ENCODE data around the gene NKD1. TPM values are rescaled to one million over a fixed set of nuclear protein-coding genes. Genes with fewer than 3 reads are reported as not detected.

The NKD1 gene
- total RNA-seq, 1 donor from 2014 or later: 63.0 TPM

DNA sequence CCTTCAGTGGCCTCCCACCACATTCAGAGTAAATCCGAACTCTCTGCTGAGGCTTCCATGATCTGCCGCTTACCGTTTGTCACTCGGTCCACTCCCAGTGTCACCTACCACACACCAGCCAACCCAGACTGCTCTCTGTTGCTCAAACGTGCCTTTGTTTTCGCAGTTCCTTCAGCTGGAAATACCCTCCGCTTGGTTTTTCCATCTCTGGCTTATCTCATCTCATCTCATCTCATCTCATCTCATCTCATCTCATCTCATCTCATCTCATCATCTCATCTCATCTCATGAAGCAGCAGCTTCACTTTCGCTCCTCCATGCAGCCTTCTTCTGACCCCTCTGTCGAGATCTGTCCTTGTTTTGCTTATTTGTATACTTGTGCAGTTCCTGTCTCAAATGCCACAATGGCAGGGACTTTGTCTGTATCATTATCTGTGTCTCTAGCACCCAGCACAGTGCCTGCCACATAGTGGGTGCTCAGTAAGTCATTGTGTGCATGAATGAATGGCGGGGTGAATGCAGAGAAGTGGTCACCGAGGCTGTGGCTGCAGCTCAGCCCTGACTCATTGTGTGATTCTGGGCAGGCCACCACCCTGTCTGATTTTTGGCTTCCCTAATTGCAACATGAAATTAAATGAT, 136.7 kb downstream of the NKD1 start:
- Mint-ChIP-seq H3K9me3 (no peaks in the 10 kb centered on the region), H3K4me3 (no peak overlapping the region), H3K36me3 (no peaks in the 10 kb centered on the region), H3K4me1 (no peaks in the 10 kb centered on the region), H3K27ac (no peak overlapping the region), H3K27me3 (ENCODE audit: low read depth) (peaks cover 12% of the 10 kb centered on the region)
- no peak for DNase-seq (ENCODE audit: low spot score in 2 of 2, unreplicated experiment in 2 of 2)
- TF ChIP-seq CTCF (IDR thresholded peaks at IDR 0.05; ENCODE audit: unreplicated experiment): no peak

GRCh38 chr16:50685462-50686063, 137.4 kb downstream of the NKD1 start:
- TF ChIP-seq CTCF (IDR thresholded peaks at IDR 0.05; ENCODE audit: unreplicated experiment): no peak
- H3K4me3 Mint-ChIP-seq: no peak overlapping the region
- DNase-seq (ENCODE audit: low spot score in 2 of 2, unreplicated experiment in 2 of 2): no peak
- no peaks in the 10 kb centered on the region for H3K9me3 Mint-ChIP-seq
- H3K4me1 Mint-ChIP-seq: no peaks in the 10 kb centered on the region
- H3K27ac Mint-ChIP-seq: no peak overlapping the region
- H3K36me3 Mint-ChIP-seq: no peaks in the 10 kb centered on the region
- peaks cover 16% of the 10 kb centered on the region for H3K27me3 Mint-ChIP-seq (ENCODE audit: low read depth)

DNA sequence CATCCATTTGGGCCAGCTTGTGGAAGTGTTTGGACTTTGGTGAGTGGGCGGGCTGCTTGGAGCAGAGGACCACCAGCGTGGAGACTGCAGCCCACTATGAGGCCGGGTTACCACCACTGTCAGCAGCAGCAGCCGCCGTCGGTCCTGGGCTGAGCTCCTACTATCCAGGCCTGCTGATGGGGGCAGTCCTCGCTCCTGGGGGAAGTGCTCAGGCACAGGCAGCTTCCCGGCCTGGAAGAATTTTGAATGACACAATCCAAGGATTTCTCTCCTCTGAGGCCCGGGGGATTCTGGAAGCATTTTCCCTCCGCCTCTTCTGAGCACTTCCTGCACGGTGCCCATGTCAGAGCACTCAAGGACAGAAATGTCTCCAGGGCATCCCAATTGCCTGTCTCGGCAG, 139.9 kb downstream of the NKD1 start:
- no peak for TF ChIP-seq CTCF (IDR thresholded peaks at IDR 0.05; ENCODE audit: unreplicated experiment)
- peaks cover 38% of the 10 kb centered on the region for H3K27me3 Mint-ChIP-seq (ENCODE audit: low read depth)
- peaks cover 3% of the 10 kb centered on the region for H3K4me1 Mint-ChIP-seq
- H3K4me3 Mint-ChIP-seq: no peak overlapping the region
- no peak overlapping the region for H3K27ac Mint-ChIP-seq
- H3K9me3 Mint-ChIP-seq: no peaks in the 10 kb centered on the region
- DNase-seq (ENCODE audit: low spot score in 2 of 2, unreplicated experiment in 2 of 2): no peak
- no peaks in the 10 kb centered on the region for H3K36me3 Mint-ChIP-seq

GRCh38 chr16:50688867-50689266, 140.7 kb downstream of the NKD1 start:
- Mint-ChIP-seq H3K36me3 (no peaks in the 10 kb centered on the region), H3K27ac (no peak overlapping the region), H3K27me3 (ENCODE audit: low read depth) (peaks cover 43% of the 10 kb centered on the region), H3K4me1 (peaks cover 3% of the 10 kb centered on the region), H3K4me3 (no peak overlapping the region), H3K9me3 (no peaks in the 10 kb centered on the region)
- DNase-seq (ENCODE audit: low spot score in 2 of 2, unreplicated experiment in 2 of 2): no peak
- TF ChIP-seq CTCF (IDR thresholded peaks at IDR 0.05; ENCODE audit: unreplicated experiment): no peak

- Mint-ChIP-seq H3K4me1 (peaks cover 3% of the 10 kb centered on the region), H3K4me3 (no peak overlapping the region), H3K27ac (no peak overlapping the region), H3K27me3 (ENCODE audit: low read depth) (peaks cover 56% of the 10 kb centered on the region), H3K36me3 (no peaks in the 10 kb centered on the region), H3K9me3 (no peaks in the 10 kb centered on the region)
- no peak for TF ChIP-seq CTCF (IDR thresholded peaks at IDR 0.05; ENCODE audit: unreplicated experiment)
- DNase-seq (ENCODE audit: low spot score in 2 of 2, unreplicated experiment in 2 of 2): no peak
These were observed 142.0 kb downstream of the NKD1 start for GRCh38 chr16:50690177-50690576.

All from mesothelial cell of epicardium (in vitro differentiated cells).